ENCODE measurements around the gene AK5. TPM values are rescaled to one million over a fixed set of nuclear protein-coding genes. Genes with fewer than 3 reads are reported as not detected.

AK5 gene
- total RNA-seq, 4 donors from 2014 or later = not detected

DNA sequence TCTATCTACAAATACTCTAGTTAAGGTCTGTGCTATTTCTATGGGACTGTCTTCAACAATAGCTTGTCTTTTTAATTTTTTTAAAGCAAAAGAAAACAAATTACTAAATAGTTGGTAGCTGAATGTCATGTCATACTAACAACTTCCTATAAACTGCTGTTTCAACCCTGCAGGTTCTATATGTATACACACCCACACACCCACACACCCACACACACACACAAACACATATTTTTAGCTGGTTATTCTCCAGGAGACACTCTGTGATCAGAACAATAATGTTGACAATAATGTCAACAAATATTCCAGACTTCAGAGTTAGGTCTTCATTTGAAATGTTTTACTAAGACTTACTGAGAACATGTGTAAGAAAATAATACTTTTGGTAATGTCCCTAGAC is 66.7 kb downstream of the AK5 start:
- Histone ChIP-seq H3K36me3 (no peaks in the 10 kb centered on the region), H3K4me3 (no peak overlapping the region), H3K9me3 (no peaks in the 10 kb centered on the region), H3K27me3 (no peaks in the 10 kb centered on the region), H3K27ac (no peak overlapping the region), H3K4me1 (no peaks in the 10 kb centered on the region)
- TF ChIP-seq, protein P1, sequence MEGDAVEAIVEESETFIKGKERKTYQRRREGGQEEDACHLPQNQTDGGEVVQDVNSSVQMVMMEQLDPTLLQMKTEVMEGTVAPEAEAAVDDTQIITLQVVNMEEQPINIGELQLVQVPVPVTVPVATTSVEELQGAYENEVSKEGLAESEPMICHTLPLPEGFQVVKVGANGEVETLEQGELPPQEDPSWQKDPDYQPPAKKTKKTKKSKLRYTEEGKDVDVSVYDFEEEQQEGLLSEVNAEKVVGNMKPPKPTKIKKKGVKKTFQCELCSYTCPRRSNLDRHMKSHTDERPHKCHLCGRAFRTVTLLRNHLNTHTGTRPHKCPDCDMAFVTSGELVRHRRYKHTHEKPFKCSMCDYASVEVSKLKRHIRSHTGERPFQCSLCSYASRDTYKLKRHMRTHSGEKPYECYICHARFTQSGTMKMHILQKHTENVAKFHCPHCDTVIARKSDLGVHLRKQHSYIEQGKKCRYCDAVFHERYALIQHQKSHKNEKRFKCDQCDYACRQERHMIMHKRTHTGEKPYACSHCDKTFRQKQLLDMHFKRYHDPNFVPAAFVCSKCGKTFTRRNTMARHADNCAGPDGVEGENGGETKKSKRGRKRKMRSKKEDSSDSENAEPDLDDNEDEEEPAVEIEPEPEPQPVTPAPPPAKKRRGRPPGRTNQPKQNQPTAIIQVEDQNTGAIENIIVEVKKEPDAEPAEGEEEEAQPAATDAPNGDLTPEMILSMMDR (IDR thresholded peaks at IDR 0.05) = no peak
- TF ChIP-seq POLR2A (IDR thresholded peaks at IDR 0.05) = no peak
- no peak for DNase-seq
- intact Hi-C loops (cut with DNase I) = no loop called here

DNA sequence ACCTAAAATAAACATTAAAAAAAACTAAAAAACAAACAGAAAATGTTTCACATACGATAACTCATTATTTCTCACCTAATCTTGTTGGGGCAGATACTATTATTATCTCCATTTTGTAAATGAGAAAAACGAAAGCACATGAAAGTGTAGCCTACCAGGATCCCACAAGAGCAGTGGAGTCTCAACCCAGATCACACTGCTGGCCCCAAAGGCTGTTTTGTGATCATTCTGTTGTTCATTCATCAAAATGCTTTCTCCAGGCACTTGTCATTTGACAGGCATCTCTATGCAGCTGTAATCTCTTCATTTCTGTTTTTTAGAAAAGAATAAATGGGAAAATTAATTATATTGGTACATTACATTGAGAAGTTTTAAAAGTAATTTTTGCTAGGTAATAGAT is 67.5 kb downstream of the AK5 start:
- H3K9me3 ChIP-seq = no peaks in the 10 kb centered on the region
- no peak overlapping the region for H3K4me3 ChIP-seq
- DNase-seq = no peak
- no peaks in the 10 kb centered on the region for H3K4me1 ChIP-seq
- H3K36me3 ChIP-seq = no peaks in the 10 kb centered on the region
- intact Hi-C loops (cut with DNase I) = no loop called here
- 37 to 42% methylated on average over 2 of the region's 2 CpGs for WGBS, 2 donors
- H3K27ac ChIP-seq = no peak overlapping the region
- TF ChIP-seq POLR2A (IDR thresholded peaks at IDR 0.05) = no peak
- TF ChIP-seq, protein P1 (IDR thresholded peaks at IDR 0.05) = no peak
- no peaks in the 10 kb centered on the region for H3K27me3 ChIP-seq

DNA sequence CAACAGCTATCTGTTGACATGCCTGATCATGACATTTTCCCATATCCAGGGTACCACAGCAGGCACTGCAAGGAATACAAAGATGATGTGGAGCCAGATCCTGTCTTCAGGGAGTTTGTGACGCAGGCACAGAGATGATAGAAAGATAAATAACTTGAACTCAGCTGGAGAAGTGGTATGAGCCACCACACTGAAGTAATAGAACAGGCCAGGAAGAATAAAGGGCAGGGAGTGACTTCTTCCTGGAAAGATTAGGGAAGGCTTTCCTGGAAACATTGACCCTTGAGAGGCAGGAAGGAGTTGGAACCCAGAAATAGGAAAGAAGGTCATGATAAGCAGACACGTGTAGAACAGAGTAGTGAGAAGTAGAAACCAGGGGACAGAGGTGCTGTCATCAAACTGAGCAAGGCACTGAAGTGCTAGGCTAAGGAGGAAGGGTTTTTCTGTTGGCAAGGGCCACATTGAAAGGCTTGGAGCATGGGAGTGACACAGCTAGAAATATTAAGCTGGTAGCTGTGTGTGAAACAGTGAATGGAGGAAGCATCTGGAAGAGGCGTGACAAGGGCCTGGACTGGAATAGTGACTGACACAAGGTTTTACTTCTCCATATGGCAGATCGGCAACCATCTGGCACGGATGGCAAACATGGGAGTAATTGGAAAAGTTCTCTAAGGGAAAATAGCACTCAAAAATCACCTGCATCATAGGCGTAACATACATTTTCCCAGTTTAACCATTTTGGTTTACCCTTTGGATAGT is 68.4 kb downstream of the AK5 start:
- DNase-seq = no peak
- H3K4me1 ChIP-seq = no peaks in the 10 kb centered on the region
- no peaks in the 10 kb centered on the region for H3K9me3 ChIP-seq
- no peak overlapping the region for H3K27ac ChIP-seq
- H3K27me3 ChIP-seq = no peaks in the 10 kb centered on the region
- intact Hi-C loops (cut with DNase I) = no loop called here
- TF ChIP-seq, protein P1 (IDR thresholded peaks at IDR 0.05) = no peak
- TF ChIP-seq POLR2A (IDR thresholded peaks at IDR 0.05) = no peak
- no peaks in the 10 kb centered on the region for H3K36me3 ChIP-seq
- no peak overlapping the region for H3K4me3 ChIP-seq
- whole genome bisulfite sequencing, 2 donors = 68 to 78% methylated on average over 6 of the region's 6 CpGs

DNA sequence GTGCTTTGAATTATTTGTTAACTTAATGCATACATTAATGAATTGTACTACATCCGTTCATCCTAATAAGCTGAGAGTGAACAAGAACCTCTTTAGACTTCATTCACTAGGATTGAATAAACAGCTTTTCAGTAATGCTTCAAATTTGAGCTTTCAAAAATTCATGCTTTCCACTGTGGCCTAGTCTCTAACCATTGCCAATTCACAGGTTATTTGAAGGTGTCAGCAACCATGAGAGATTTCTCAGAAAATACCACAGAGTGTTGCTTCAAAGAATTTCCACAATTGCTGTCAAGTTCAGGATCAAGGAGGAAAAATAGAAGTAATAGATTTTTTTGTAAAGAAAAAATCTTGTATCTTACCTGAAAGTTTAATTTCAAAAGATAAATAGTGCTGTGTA is 72.7 kb downstream of the AK5 start:
- Histone ChIP-seq H3K4me3 (no peak overlapping the region), H3K27me3 (no peaks in the 10 kb centered on the region), H3K9me3 (no peaks in the 10 kb centered on the region), H3K27ac (no peak overlapping the region), H3K4me1 (no peaks in the 10 kb centered on the region), H3K36me3 (no peaks in the 10 kb centered on the region)
- no peak for DNase-seq
- WGBS, 2 donors = 58 to 61% methylated on average over 1 of the region's 1 CpG
- TF ChIP-seq POLR2A (IDR thresholded peaks at IDR 0.05) = no peak
- TF ChIP-seq, protein P1 (IDR thresholded peaks at IDR 0.05) = no peak
- intact Hi-C loops (cut with DNase I) = no loop called here

DNA sequence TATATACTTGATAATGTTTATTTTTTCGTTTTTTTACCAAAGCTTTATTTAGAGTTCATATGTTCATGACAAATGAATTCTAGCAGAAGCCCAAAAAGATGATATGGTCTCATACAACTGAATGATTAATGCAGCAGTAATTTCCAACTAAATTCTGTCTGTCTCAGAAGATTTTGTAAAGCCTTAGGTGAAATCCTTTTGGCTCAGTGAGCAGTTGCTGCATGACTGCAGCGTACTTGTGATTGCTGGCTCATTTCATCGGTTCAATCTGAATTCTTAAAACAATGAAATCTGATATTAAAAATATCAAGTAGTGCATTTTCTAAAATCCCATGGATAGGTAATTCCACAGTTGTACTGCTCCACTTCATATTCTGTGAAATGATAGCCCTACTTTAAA is 73.2 kb downstream of the AK5 start:
- Histone ChIP-seq H3K36me3 (no peaks in the 10 kb centered on the region), H3K9me3 (no peaks in the 10 kb centered on the region), H3K27ac (no peak overlapping the region), H3K4me1 (no peaks in the 10 kb centered on the region), H3K27me3 (no peaks in the 10 kb centered on the region), H3K4me3 (no peak overlapping the region)
- intact Hi-C loops (cut with DNase I) = no loop called here
- DNase-seq = no peak
- TF ChIP-seq, protein P1 (IDR thresholded peaks at IDR 0.05) = no peak
- TF ChIP-seq POLR2A (IDR thresholded peaks at IDR 0.05) = no peak
- WGBS, 2 donors = 51 to 65% methylated on average over 3 of the region's 3 CpGs
